Measurements from ENCODE around the gene SLC25A27. TPM values are rescaled to one million over a fixed set of nuclear protein-coding genes. Genes with fewer than 3 reads are reported as not detected.

The SLC25A27 gene
- total RNA-seq, 2 donors from 2014 or later: 12.8 to 18.1 TPM

DNA sequence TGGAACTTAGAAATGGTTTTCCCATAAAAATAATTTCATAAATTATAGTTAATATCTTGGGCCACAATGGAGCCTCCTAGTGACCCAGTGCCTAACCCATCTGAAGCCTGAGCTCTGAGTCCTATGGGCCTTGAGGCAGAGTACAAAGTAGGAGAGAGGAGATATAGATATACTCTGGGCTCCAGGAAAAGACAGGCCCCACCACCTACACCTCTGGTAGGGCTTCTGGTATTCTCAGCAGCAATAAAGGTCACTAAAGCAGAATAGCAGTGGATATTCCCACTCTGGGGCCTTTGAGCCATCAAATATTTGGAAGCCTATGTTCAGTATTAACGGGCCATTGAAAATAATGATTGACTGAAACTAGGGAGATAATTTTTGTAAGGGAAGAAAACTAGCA, 24.3 kb upstream of the SLC25A27 start:
- no peaks in the 10 kb centered on the region for H3K4me1 ChIP-seq (ENCODE audit: control insufficient read depth, insufficient read depth, low read length)
- H3K27ac ChIP-seq (ENCODE audit: low read depth, low read length): no peak overlapping the region
- Mint-ChIP-seq H3K9me3 (no peaks in the 10 kb centered on the region), H3K27me3 (ENCODE audit: insufficient read depth) (peaks cover 2% of the 10 kb centered on the region), H3K4me3 (no peak overlapping the region), H3K36me3 (ENCODE audit: low read depth) (no peaks in the 10 kb centered on the region), H3K4me1 (no peaks in the 10 kb centered on the region), H3K27ac (no peak overlapping the region)
- H3K9ac ChIP-seq (ENCODE audit: extremely low read depth, low read length, poor library complexity, severe bottlenecking): no peak overlapping the region
- no peaks in the 10 kb centered on the region for H3K9me3 ChIP-seq (ENCODE audit: control insufficient read depth, low read length)
- 95 to 100% methylated on average over 1 of the region's 1 CpG for WGBS, 2 experiments (ENCODE audit: insufficient coverage in 1 of 2, insufficient read length in 1 of 2)
- TF ChIP-seq, protein P1, sequence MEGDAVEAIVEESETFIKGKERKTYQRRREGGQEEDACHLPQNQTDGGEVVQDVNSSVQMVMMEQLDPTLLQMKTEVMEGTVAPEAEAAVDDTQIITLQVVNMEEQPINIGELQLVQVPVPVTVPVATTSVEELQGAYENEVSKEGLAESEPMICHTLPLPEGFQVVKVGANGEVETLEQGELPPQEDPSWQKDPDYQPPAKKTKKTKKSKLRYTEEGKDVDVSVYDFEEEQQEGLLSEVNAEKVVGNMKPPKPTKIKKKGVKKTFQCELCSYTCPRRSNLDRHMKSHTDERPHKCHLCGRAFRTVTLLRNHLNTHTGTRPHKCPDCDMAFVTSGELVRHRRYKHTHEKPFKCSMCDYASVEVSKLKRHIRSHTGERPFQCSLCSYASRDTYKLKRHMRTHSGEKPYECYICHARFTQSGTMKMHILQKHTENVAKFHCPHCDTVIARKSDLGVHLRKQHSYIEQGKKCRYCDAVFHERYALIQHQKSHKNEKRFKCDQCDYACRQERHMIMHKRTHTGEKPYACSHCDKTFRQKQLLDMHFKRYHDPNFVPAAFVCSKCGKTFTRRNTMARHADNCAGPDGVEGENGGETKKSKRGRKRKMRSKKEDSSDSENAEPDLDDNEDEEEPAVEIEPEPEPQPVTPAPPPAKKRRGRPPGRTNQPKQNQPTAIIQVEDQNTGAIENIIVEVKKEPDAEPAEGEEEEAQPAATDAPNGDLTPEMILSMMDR (conservative IDR thresholded peaks at IDR 0.05): no peak
- H3K36me3 ChIP-seq (ENCODE audit: control insufficient read depth, insufficient read depth, low read length): no peaks in the 10 kb centered on the region
- no peaks in the 10 kb centered on the region for H3K27me3 ChIP-seq (ENCODE audit: control insufficient read depth, insufficient read depth, low read length, poor library complexity, severe bottlenecking)
- DNase-seq: no peak
- no peak overlapping the region for H3K4me3 ChIP-seq (ENCODE audit: low read length)

DNA sequence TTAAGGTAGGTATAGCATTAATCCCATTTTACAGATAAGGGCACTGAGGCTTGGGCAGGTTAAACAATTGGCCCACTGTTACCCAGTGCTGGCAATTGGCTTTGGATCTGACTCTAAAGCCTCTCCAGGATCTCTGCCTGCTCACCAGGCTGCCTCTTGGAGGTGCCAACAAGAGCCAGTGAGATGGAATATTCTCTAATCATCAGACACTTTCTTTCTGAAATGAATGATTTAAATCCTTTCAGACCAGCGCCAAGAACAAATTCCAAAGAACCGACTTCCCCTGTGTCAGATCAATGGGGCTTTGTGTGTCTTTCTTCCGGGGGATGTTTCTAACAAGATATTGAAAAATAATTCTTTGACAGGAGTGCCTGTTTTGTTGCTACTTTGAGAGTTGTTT, 23.8 kb upstream of the SLC25A27 start:
- no peak overlapping the region for H3K27ac Mint-ChIP-seq
- H3K4me1 Mint-ChIP-seq: no peaks in the 10 kb centered on the region
- TF ChIP-seq, protein P1 (conservative IDR thresholded peaks at IDR 0.05): no peak
- no peak overlapping the region for H3K4me3 Mint-ChIP-seq
- Histone ChIP-seq H3K4me3 (ENCODE audit: low read length) (no peak overlapping the region), H3K27ac (ENCODE audit: low read depth, low read length) (no peak overlapping the region), H3K4me1 (ENCODE audit: control insufficient read depth, insufficient read depth, low read length) (no peaks in the 10 kb centered on the region), H3K9ac (ENCODE audit: extremely low read depth, low read length, poor library complexity, severe bottlenecking) (no peak overlapping the region), H3K36me3 (ENCODE audit: control insufficient read depth, insufficient read depth, low read length) (no peaks in the 10 kb centered on the region), H3K9me3 (ENCODE audit: control insufficient read depth, low read length) (no peaks in the 10 kb centered on the region), H3K27me3 (ENCODE audit: control insufficient read depth, insufficient read depth, low read length, poor library complexity, severe bottlenecking) (no peaks in the 10 kb centered on the region)
- no peaks in the 10 kb centered on the region for H3K36me3 Mint-ChIP-seq (ENCODE audit: low read depth)
- H3K9me3 Mint-ChIP-seq: no peaks in the 10 kb centered on the region
- WGBS, 2 experiments (ENCODE audit: insufficient coverage in 1 of 2, insufficient read length in 1 of 2): 95 to 100% methylated on average over 1 to 3 of the region's 3 CpGs
- peaks cover 1% of the 10 kb centered on the region for H3K27me3 Mint-ChIP-seq (ENCODE audit: insufficient read depth)
- DNase-seq: no peak

GRCh38 chr6:46629691-46630090, 23.1 kb upstream of the SLC25A27 start:
- Histone ChIP-seq H3K36me3 (ENCODE audit: control insufficient read depth, insufficient read depth, low read length) (no peaks in the 10 kb centered on the region), H3K27ac (ENCODE audit: low read depth, low read length) (no peak overlapping the region), H3K9ac (ENCODE audit: extremely low read depth, low read length, poor library complexity, severe bottlenecking) (no peak overlapping the region), H3K4me3 (ENCODE audit: low read length) (no peak overlapping the region), H3K9me3 (ENCODE audit: control insufficient read depth, low read length) (no peaks in the 10 kb centered on the region), H3K27me3 (ENCODE audit: control insufficient read depth, insufficient read depth, low read length, poor library complexity, severe bottlenecking) (no peaks in the 10 kb centered on the region), H3K4me1 (ENCODE audit: control insufficient read depth, insufficient read depth, low read length) (no peaks in the 10 kb centered on the region)
- Mint-ChIP-seq H3K27me3 (ENCODE audit: insufficient read depth) (no peaks in the 10 kb centered on the region), H3K4me3 (no peak overlapping the region), H3K9me3 (no peaks in the 10 kb centered on the region), H3K27ac (no peak overlapping the region), H3K36me3 (ENCODE audit: low read depth) (no peaks in the 10 kb centered on the region), H3K4me1 (no peaks in the 10 kb centered on the region)
- 89 to 92% methylated on average over 7 of the region's 7 CpGs for WGBS, 2 experiments (ENCODE audit: insufficient coverage in 1 of 2, insufficient read length in 1 of 2)
- TF ChIP-seq, protein P1 (conservative IDR thresholded peaks at IDR 0.05): no peak
- no peak for DNase-seq

All from endodermal cell (in vitro differentiated cells).